Astrocyte (in vitro differentiated cells and primary cell): ENCODE measurements around the gene COL9A3. TPM values are rescaled to one million over a fixed set of nuclear protein-coding genes. Genes with fewer than 3 reads are reported as not detected.
"Not testable (repeated sequence)": the region's sequence is repeated elsewhere in the genome, so short reads cannot be mapped to it uniquely, and the experiment has no call there.

Source experiments
- DNase-seq: peaks from one replicate; pipeline ENCODE4 v3.0.0-alpha.2; 2010; ENCODE audit warnings: low read depth
- FAIRE-seq: peaks from 2 replicates; lab custom pipeline; 2011; peaks lifted over from hg19 to GRCh38; lab: Jason Lieb, UNC
- H2AFZ ChIP-seq: 2 replicates; pipeline ENCODE4 v1.6.0; 2012; ENCODE audit warnings: low read depth, low read length, inconsistent platforms
- H3K27ac ChIP-seq: 2 replicates; pipeline ENCODE4 v1.5.1; 2011; ENCODE audit warnings: low read depth, low read length, inconsistent platforms
- H3K27me3 ChIP-seq: 2 replicates; pipeline ENCODE4 v1.6.0; 2011; ENCODE audit warnings: low read length, inconsistent platforms; ENCODE audit not compliant: insufficient read depth
- H3K36me3 ChIP-seq: 2 replicates; pipeline ENCODE4 v1.5.1; 2011; ENCODE audit warnings: low read length, inconsistent platforms; ENCODE audit not compliant: insufficient read depth
- H3K4me1 ChIP-seq: 2 replicates; pipeline ENCODE4 v1.5.1; 2011; ENCODE audit warnings: low read length, inconsistent platforms; ENCODE audit not compliant: insufficient read depth
- H3K4me2 ChIP-seq: 2 replicates; pipeline ENCODE4 v1.6.0; 2012; ENCODE audit warnings: low read length, inconsistent platforms
- H3K4me3 ChIP-seq: 2 replicates; pipeline ENCODE4 v1.5.1; 2011; ENCODE audit warnings: low read depth, mild to moderate bottlenecking, low read length, inconsistent platforms; ENCODE audit not compliant: insufficient read depth
- H3K79me2 ChIP-seq: 2 replicates; pipeline ENCODE4 v1.6.0; 2012; ENCODE audit warnings: mild to moderate bottlenecking, low read length, inconsistent platforms; ENCODE audit not compliant: insufficient read depth
- H3K9ac ChIP-seq: 2 replicates; pipeline ENCODE4 v1.6.0; 2012; ENCODE audit warnings: mild to moderate bottlenecking, low read length, inconsistent platforms
- H3K9me3 ChIP-seq: 2 replicates; pipeline ENCODE4 v1.5.1; 2012; ENCODE audit warnings: low read depth, mild to moderate bottlenecking, low read length, inconsistent platforms; ENCODE audit not compliant: insufficient read depth
- H4K20me1 ChIP-seq: 2 replicates; pipeline ENCODE4 v1.6.0; 2012; ENCODE audit warnings: low read length, inconsistent platforms; ENCODE audit not compliant: insufficient read depth
- H3K27ac Mint-ChIP-seq: one replicate; pipeline ENCODE4 v1.8.0; 2021; ENCODE audit warnings: mild to moderate bottlenecking, mixed read lengths; ENCODE audit not compliant: unreplicated experiment
- H3K27me3 Mint-ChIP-seq: one replicate; pipeline ENCODE4 v1.8.0; 2021; ENCODE audit warnings: low read depth, mixed read lengths; ENCODE audit not compliant: unreplicated experiment
- H3K36me3 Mint-ChIP-seq: one replicate; pipeline ENCODE4 v1.8.0; 2021; ENCODE audit warnings: low read depth, mixed read lengths; ENCODE audit not compliant: unreplicated experiment
- H3K4me1 Mint-ChIP-seq: one replicate; pipeline ENCODE4 v1.8.0; 2021; ENCODE audit warnings: low read depth, mixed read lengths; ENCODE audit not compliant: unreplicated experiment
- H3K4me3 Mint-ChIP-seq: one replicate; pipeline ENCODE4 v1.8.0; 2021; ENCODE audit warnings: mild to moderate bottlenecking, moderate library complexity, mixed read lengths; ENCODE audit not compliant: unreplicated experiment
- H3K9me3 Mint-ChIP-seq: one replicate; pipeline ENCODE4 v1.8.0; 2021; ENCODE audit warnings: mild to moderate bottlenecking, mixed read lengths; ENCODE audit not compliant: unreplicated experiment
- CTCF ChIP-seq: IDR thresholded peaks from 2 replicates; pipeline ENCODE4 v1.5.1; 2011; ENCODE audit warnings: low read depth, mild to moderate bottlenecking, inconsistent platforms, low read length, moderate library complexity; ENCODE audit not compliant: insufficient read depth
- EZH2 ChIP-seq: IDR thresholded peaks from 2 replicates; pipeline ENCODE4 v1.6.1; 2012; ENCODE audit warnings: mild to moderate bottlenecking, low read length, inconsistent platforms; ENCODE audit not compliant: insufficient read depth
- total RNA-seq: library from RNA; stranded (reverse); gene quantifications from 2 replicates; pipeline ENCODE4 v1.2.1, GENCODE V29; 2021

The COL9A3 gene
- total RNA-seq, 1 donor from 2014 or later: 43.0 TPM

- no peak for FAIRE-seq
- no peaks in the 10 kb centered on the region for H3K36me3 ChIP-seq
- peaks cover 3% of the 10 kb centered on the region for H3K27me3 Mint-ChIP-seq
- TF ChIP-seq EZH2 (no peak), CTCF (no peak)
- H3K4me2 ChIP-seq: no peak overlapping the region
- H3K27me3 ChIP-seq: no peaks in the 10 kb centered on the region
- peaks cover 18% of the 10 kb centered on the region for H3K4me1 Mint-ChIP-seq
- no peak overlapping the region for H3K4me3 ChIP-seq
- H3K9me3 Mint-ChIP-seq: peaks cover 1% of the 10 kb centered on the region
- H3K4me3 Mint-ChIP-seq: no peak overlapping the region
- no peak overlapping the region for H3K9ac ChIP-seq
- DNase-seq: no peak
- H2AFZ ChIP-seq: no peak overlapping the region
- peak overlapping the region; percentile 38 for H3K27ac Mint-ChIP-seq
- H3K27ac ChIP-seq: no peak overlapping the region
- H4K20me1 ChIP-seq: no peaks in the 10 kb centered on the region
- H3K4me1 ChIP-seq: peaks cover 7% of the 10 kb centered on the region
- no peaks in the 10 kb centered on the region for H3K79me2 ChIP-seq
- no peaks in the 10 kb centered on the region for H3K36me3 Mint-ChIP-seq
- no peaks in the 10 kb centered on the region for H3K9me3 ChIP-seq
Observed at GRCh38 chr20:62872862-62873261, 56.0 kb downstream of the COL9A3 start.

- Histone ChIP-seq H3K36me3 (no peaks in the 10 kb centered on the region), H3K27me3 (no peaks in the 10 kb centered on the region), H4K20me1 (no peaks in the 10 kb centered on the region), H3K4me1 (peaks cover 7% of the 10 kb centered on the region), H3K79me2 (no peaks in the 10 kb centered on the region), H3K27ac (no peak overlapping the region), H2AFZ (no peak overlapping the region), H3K4me2 (no peak overlapping the region), H3K9ac (no peak overlapping the region), H3K4me3 (no peak overlapping the region), H3K9me3 (no peaks in the 10 kb centered on the region)
- TF ChIP-seq EZH2: no peak
- no peaks in the 10 kb centered on the region for H3K27me3 Mint-ChIP-seq
- H3K4me3 Mint-ChIP-seq: no peak overlapping the region
- H3K9me3 Mint-ChIP-seq: peaks cover 1% of the 10 kb centered on the region
- DNase-seq (no peak), FAIRE-seq (no peak)
- peaks cover 18% of the 10 kb centered on the region for H3K4me1 Mint-ChIP-seq
- H3K27ac Mint-ChIP-seq: peak overlapping the region; percentile 87
- no peaks in the 10 kb centered on the region for H3K36me3 Mint-ChIP-seq
Observed at GRCh38 chr20:62873280-62873679, 56.4 kb downstream of the COL9A3 start.

GRCh38 chr20:62873681-62874031 is 56.8 kb downstream of the COL9A3 start:
- not testable (repeated sequence) for FAIRE-seq

More at GRCh38 chr20:62873681-62874031, 56.8 kb downstream of the COL9A3 start:
- H3K4me3 ChIP-seq, H4K20me1 ChIP-seq, H3K27me3 ChIP-seq, H2AFZ ChIP-seq, H3K36me3 Mint-ChIP-seq, H3K36me3 ChIP-seq, H3K79me2 ChIP-seq, H3K9me3 ChIP-seq, H3K4me3 Mint-ChIP-seq, H3K4me1 ChIP-seq, H3K27me3 Mint-ChIP-seq, H3K27ac ChIP-seq, H3K9me3 Mint-ChIP-seq, H3K9ac ChIP-seq: not testable (repeated sequence)
- peak; percentile 39 for DNase-seq
- peaks cover 18% of the 10 kb centered on the region for H3K4me1 Mint-ChIP-seq
- peak; percentile 41 for TF ChIP-seq CTCF
- peak overlapping the region; percentile 26 for H3K4me2 ChIP-seq
- peak overlapping the region; percentile 87 for H3K27ac Mint-ChIP-seq
